ENCODE measurements around the gene BAK1.
"Not testable (repeated sequence)": the region's sequence is repeated elsewhere in the genome, so short reads cannot be mapped to it uniquely, and the experiment has no call there.

BAK1 gene

GRCh38 chr6:33586108-33586640 is 6.1 kb upstream of the BAK1 start:
- no peak for DNase-seq (ENCODE audit: low read depth, low spot score)

DNA sequence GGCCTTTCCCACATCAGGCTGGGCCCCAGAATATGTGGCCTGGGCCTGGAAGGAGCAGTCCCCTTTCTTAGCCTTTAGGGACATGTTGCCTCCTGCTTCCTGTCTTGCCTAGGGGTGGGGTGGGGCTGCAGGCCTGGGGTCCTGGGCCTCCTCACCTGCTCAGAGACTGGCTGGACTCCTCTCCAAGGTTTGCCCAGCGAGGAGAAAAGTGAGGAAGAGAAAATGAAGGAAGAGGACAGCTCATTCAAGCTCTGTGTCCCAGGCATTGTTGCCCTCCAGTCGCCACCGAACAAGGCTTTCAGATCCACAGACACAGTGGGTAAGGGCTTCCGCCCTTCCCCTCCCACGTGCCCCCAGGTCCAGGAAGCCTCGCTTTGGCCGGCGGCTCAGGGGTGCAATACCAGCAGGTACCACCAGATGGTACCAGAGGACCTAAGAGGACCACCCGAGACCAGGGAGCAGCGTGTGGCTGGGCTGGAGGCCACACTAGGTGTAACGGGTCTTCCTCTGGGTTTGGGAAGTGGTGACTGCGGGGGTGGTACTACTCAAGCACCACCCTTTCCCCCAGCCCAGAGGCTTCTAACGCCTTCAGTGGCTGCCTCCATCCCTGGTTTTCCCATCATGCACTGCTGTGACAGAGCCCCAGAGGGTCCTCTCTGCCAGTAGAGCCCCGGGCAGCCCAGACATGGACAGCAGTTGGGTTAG is 5.5 kb upstream of the BAK1 start:
- peak; percentile 89 for DNase-seq (ENCODE audit: low read depth, low spot score)

- no peak for DNase-seq (ENCODE audit: low read depth, low spot score)
These were observed 4.8 kb upstream of the BAK1 start for GRCh38 chr6:33584700-33585402.

DNA sequence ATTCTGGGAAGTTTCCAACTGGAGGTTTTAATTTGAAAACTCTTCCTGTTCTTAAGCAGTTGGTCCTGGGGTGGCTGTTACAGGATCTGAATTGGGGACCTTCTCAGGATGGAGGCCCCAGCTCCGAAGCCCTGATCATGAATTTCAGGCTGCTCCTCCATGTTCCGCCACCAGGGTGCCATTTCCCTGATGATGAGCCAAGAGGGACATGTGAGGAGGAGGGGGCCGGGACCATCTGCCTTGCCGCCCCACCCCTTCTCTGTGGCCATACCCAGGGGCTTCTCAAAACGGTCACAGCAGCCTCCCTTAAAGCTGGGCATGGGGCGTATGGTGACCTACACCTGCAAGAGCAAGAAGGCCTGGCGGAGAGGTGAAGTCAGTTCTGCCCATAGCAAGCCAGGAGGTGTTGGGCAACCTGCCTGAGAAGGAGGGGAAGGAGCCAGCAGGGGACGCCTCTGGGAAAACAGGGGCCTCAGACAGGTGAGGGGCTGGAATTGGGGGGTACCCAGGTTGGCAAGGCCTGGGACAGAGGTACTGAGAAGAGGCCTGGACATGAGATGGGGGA is 3.6 kb upstream of the BAK1 start:
- peak; percentile 55 for DNase-seq (ENCODE audit: low read depth, low spot score)

GRCh38 chr6:33581186-33581585 is 1.1 kb upstream of the BAK1 start:
- DNase-seq (ENCODE audit: low read depth, low spot score), result no peak

DNA sequence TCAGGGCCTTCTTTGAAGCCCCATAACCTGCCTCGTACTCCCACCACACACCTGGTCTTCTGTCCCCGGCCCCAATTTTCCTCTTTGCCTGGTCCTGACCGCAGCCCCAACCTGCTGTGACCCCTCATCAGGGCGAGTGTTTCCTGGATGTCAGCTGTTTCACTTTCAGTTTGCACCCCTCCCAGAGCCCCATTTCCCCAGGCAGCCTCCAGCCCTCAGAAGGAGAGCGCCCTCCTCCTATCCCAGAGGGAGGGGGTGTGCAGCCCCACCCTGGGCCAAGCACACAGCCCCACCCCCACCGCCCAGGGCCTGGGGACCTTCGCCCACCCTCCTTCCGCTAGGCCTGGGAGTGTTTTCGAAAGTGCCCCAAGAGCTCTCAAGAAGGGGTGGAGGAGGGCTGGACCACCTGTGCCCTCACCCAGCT is 1.5 kb downstream of the BAK1 start:
- no peak for DNase-seq (ENCODE audit: low read depth, low spot score)

- no peak for DNase-seq (ENCODE audit: low read depth, low spot score)
These were observed 1.9 kb downstream of the BAK1 start for GRCh38 chr6:33578164-33578563.

DNA sequence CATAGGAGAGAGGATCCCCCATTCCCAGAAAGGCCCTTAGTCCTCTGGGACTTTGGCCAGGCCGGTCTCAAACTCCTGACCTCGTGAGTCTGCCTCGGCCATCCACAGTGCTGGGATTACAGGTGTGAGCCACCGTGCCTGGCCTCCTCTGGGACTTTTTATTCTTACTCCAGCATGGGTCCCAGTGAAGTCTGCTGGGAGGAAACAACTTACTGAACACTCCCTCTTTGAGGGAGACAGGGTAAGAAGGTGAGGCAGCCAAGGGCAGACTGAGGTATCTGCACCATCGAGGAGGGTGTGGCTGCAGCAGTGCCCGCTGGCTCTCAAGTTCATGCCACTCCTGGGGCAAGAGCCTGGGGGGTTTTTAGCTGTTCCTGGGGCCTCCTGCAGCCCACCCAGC is 2.4 kb downstream of the BAK1 start:
- no peak for DNase-seq (ENCODE audit: low read depth, low spot score)

DNA sequence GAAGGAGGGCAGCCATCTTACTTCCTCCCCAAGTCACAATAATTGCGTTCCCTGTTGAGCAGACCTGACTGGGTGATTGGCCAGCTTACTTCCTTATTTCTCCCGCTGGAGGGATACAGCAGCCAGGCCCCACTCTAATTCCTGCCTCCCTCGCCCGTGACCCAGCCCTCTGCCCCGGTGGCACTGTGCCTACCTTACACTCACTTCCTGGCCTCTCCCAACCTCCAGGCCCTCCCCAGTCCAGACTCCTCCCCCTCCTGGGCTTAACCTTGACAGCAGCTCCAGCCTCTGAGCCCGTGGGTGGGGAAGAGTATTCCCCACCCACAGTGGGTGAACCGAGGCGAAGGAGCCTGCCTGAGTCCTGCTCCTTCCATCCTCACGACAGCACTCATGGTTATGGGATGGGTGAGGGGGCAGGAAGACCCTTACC is 3.0 kb downstream of the BAK1 start:
- no peak for DNase-seq (ENCODE audit: low read depth, low spot score)

DNA sequence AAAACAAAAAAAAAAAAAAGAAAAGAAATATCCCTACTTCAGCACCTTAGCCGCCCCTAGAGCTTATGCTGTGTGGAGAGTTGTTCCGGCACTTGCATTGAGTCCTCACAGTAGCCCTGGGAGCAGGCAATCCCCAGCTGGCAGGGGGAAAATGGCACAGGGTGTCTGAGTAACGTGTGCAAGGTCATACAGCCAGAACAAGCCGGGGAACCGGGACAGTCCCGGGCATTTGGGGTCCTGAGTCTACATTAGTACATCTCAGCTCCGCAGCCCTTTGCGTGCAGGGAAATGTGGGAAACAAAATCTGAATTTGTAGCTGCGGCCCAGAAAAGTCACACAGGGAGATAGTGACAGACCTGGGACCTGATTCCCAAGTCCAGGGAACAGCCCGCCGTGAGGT is 3.4 kb downstream of the BAK1 start:
- DNase-seq (ENCODE audit: low read depth, low spot score), result no peak

DNA sequence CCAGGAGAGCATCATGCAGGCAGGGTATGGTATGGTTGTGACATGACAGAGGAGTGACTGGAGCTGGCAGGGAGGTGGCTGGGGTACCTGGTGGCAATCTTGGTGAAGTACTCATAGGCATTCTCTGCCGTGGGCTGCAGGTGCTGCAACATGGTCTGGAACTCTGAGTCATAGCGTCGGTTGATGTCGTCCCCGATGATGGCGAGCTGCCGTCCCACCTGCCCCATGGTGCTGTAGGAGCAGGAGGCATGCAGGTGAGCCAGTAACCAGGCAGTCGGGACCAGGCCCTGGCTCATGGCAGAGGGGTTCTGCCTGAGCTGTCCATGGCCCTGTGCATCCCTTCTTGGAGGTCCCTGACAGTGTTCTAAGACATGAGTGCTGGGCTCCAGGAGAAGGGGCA is 4.9 kb downstream of the BAK1 start:
- DNase-seq (ENCODE audit: low read depth, low spot score), result no peak

- no peak for DNase-seq (ENCODE audit: low read depth, low spot score)
These were observed 8.3 kb downstream of the BAK1 start for GRCh38 chr6:33571637-33572316.

GRCh38 chr6:33570806-33571636 is 9.1 kb downstream of the BAK1 start:
- DNase-seq (ENCODE audit: low read depth, low spot score), result peak; percentile 84

- no peak for DNase-seq (ENCODE audit: low read depth, low spot score)
These were observed 11.1 kb downstream of the BAK1 start for GRCh38 chr6:33568826-33569570.

DNA sequence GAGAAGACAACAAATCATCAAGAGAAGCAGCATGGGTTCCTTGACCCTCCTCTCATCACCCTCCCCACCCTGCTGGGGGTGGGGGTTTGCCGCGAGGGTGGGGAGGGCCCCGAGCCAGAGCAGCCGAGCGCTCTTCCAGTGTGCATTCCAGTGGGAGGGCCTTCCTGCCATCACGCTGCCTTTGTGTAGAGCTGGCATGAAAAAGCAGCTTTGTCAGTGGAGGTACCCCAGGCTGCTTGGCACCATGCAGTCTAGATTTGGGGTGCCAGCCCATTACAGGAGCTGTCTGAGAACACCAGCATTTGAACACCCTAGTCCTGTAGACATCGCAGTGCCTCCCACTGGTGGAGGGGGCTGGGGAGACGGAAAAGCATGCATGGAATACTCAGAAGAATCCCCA is 12.2 kb downstream of the BAK1 start:
- DNase-seq (ENCODE audit: low read depth, low spot score), result no peak

DNA sequence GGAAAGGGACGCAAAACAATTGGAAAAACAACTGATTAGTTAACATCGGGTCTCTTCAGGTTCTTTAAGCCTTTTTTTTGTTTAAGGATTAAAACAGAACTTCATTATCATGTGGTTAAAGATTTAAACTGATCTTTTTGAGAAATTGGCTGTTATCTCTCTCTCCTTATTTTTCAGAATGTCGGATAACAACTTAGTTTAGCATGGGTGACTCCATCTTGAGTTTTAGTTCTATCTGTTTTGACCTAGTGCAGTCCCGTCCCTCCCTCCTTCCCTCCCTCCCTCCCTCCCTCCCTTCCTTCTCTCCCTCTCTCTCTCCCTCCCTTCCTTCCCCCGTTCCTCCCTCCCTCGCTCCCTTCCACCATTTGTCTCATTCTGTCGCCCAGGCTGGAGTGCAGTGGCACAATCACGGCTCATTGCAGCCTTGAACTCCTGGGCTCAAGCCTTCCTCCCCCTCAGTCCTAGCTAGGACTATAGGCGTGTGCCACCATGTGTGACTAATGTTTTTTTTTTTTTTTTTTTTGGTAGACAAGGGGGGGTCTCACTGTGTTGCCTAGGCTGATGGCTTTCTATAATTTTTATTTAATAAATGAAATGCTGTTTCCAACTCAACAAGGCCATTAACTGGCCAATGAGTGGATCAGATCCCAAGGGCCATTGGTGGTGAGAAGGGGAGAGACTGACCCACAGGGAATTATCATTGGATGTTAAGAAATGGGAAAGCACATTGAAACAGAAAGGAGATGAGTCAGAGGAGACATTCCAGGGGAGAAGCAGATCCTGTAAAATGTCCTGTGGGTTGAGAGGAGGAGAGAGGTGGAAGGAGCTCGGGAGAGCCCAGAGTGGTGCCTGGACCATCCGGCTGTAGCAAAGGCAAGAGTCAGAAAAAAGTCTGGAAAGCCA is 13.6 kb downstream of the BAK1 start:
- no peak for DNase-seq (ENCODE audit: low read depth, low spot score)

DNA sequence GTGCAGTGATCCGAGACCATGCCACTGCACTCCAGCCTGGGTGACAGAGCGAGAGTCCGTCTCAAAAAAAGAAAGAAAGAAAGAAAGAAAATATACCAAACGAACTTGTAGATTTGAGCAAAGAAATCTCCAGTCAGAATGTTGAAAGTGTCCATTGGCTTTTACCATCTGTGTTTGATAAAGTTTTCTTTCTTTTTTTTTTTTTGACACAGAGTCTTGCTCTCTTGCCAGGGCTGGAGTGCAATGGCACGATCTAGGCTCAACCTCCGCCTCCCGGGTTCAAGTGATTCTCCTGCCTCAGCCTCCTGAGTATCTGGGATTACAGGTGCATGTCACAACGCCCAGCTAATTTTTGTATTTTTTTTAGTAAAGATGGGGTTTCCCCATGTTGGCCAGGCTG is 21.3 kb downstream of the BAK1 start:
- no peak for DNase-seq (ENCODE audit: low read depth, low spot score)

- DNase-seq (ENCODE audit: low read depth, low spot score), result no peak
These were observed 22.7 kb downstream of the BAK1 start for GRCh38 chr6:33557376-33557775.

- DNase-seq (ENCODE audit: low read depth, low spot score), result not testable (repeated sequence)
These were observed 27.2 kb downstream of the BAK1 start for GRCh38 chr6:33552883-33553282.

- no peak for DNase-seq (ENCODE audit: low read depth, low spot score)
These were observed 27.8 kb downstream of the BAK1 start for GRCh38 chr6:33552252-33552651.
